HPDE6-E6E7 (cell line): Measurements from ENCODE around the gene CCDC187.

Experiments used
- DNase-seq: peaks from one replicate; pipeline ENCODE4 v3.0.0; 2011; ENCODE audit warnings: missing footprints; ENCODE audit errors: extremely low spot score

Gene CCDC187

GRCh38 chr9:136311051-136312008 is 7.4 kb upstream of the CCDC187 start:
- peak; percentile 54 for DNase-seq

DNA sequence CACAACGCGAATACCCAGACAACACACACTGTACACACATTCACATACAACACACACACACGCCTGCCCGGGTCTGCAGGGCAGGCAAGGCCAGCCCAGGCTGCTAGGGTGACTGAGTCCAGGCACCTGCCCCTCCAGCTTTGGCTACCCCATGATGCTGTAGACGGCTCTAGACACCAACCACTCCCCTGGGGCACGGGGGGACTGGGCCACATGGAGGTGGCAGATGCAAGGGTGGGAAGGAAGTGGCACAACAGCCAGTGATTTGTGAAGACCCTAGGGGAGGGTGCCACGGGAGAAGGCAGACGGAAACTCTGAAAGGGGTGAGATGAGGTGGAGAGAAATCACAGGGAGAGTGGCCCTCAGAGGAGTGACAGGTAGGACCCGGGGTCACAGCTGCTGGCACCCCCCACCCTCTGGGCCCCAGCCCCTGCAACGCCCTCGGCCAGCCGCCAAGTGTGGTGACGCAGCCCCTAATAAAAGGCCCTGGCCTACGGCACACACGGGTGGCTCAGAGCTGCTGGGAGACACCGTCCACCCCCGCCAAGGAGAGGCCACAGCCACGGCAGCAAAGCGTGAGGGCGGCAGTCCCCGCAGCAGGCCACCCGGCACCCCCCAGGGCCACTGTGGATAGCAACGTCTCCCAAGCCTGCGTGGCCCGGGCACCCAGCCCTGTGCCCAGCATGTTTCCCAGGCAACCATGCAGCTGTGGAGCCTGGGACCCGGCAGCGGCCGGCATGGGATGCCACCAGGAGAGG is 6.6 kb upstream of the CCDC187 start:
- DNase-seq, result no peak

DNA sequence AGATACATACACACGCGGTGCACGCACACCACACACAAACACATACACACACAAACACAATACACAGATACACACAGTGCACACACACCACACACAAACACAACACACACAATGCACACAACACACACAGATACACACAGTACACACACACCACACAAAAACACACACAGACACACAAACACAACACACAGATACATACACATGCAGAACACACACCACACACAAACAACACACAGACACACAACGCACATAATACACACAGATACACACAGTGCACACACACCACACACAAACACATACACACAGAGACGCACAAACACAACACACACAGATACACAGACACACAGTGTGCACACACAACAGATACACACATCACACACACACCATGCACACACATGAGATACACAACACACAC is 5.9 kb upstream of the CCDC187 start:
- DNase-seq, result no peak

DNA sequence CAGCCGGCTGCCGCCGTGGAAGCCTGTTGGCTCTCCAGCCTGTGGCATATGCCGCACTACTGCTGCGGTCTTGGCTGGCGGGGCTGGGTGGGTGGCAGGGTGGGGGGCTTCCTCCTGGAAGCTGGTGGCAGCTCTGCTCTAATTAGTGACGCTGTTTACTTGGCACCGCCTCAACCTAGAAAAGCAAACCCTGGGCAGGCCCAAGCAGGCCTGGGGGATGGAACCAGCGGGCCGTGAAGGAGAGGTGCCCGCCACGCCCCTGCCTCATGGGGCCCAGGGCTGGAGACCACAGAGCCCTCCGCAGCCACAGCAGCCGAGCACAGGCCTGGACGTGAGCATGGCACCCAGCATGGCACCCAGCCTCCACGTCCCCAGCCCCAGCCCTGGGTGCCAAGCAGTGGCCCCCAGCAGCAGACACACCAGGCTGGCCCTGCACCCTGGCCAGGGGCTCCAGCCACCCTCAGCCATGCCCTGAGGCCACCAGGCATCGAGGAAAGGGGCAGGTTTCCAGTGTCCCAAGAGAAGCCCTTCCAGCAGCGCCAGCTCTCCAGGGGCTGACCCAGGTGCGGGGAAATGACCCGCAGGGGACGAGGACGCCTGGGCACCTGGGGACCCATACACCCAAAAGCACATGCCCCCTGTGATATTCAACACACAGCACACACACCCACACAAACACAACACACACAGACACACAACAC is 5.4 kb upstream of the CCDC187 start:
- no peak for DNase-seq

- DNase-seq, result no peak
Observed at GRCh38 chr9:136308702-136309053, 4.8 kb upstream of the CCDC187 start.

- DNase-seq, result no peak
Observed at GRCh38 chr9:136308006-136308701, 4.3 kb upstream of the CCDC187 start.

- DNase-seq, result no peak
Observed at GRCh38 chr9:136307215-136307750, 3.4 kb upstream of the CCDC187 start.

- DNase-seq, result no peak
Observed at GRCh38 chr9:136306211-136307208, 2.6 kb upstream of the CCDC187 start.

DNA sequence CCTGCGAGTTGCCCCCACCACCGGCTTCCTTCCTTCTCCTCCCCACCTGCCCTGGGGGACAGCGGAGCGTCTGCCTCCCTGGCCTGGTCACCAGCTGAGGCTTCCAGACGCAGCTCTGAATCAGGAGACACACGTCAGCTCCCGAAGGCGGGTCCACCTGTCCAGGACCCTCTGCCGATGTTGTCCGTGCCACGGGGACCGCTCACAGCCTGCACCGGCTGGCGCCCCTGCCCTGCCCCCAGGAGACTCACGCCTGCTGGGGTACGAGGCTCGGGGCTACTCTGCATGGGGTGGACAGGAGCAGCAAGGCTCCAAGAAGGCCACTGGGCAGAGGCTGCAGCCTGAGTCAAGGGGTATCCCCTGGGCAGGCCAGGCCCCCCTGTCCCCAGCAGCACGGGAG is 1.9 kb upstream of the CCDC187 start:
- DNase-seq, result no peak

- DNase-seq, result no peak
Observed at GRCh38 chr9:136304981-136305380, 1.1 kb upstream of the CCDC187 start.

DNA sequence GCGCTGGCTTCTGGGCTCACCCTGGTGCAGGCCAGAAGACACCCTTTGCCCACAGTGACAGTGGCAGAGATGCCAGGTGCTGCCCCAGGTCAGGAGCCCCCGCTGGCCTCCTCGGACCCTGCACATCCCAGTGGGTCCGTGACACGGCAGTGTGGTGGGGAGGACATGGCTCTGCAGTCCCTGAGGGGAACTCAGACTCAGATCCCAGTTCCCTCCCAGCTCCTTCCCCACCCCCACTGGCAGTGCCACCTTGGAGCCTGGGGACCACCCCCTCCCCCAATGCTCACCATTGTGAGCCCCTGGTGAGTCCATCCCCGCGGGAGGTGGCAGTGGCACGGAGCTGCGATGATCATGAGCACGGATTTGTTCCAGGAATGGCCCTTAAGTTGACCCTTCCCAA is 562 bp upstream of the CCDC187 start:
- no peak for DNase-seq

- DNase-seq, result no peak
Observed at GRCh38 chr9:136303066-136303824, 649 bp downstream of the CCDC187 start.

DNA sequence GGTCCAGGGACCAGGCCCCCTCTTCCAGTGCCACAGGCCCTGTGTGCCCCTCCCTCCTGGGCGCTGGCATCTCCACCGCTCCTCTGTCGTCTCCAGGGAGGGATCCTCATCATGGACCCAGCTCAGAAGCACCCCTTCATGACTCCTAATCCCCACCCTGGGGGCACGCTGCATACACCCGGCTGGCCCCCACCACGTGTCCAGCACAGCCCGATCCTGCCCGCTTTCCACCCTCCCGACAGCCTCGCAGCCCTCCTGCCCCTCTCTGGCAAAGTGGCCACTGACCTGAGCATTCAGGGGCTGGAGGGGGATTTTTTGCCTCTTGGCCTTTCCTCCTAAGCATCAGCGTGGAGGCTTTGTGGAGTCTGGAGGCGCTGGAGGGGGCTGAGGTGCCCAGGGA is 1.4 kb downstream of the CCDC187 start:
- DNase-seq, result no peak

DNA sequence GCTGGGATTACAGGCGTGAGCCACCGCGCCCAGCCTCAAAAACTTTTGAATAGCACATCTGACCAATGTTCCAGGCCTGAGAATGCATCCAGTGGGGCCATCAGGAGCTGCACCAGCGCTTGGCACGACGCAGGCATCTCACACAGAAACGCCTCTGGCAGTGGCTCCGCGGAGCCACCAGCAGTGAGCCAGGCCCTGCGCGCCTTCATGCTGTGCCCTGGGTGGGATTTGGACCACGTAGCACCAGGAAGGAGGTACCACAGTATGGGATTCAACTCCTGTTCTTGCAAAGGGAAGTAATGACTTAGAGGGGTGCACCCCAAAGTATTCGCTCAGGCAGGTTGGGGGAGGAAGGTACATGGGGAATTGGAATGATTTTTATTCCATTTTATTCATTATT is 3.0 kb downstream of the CCDC187 start:
- no peak for DNase-seq

DNA sequence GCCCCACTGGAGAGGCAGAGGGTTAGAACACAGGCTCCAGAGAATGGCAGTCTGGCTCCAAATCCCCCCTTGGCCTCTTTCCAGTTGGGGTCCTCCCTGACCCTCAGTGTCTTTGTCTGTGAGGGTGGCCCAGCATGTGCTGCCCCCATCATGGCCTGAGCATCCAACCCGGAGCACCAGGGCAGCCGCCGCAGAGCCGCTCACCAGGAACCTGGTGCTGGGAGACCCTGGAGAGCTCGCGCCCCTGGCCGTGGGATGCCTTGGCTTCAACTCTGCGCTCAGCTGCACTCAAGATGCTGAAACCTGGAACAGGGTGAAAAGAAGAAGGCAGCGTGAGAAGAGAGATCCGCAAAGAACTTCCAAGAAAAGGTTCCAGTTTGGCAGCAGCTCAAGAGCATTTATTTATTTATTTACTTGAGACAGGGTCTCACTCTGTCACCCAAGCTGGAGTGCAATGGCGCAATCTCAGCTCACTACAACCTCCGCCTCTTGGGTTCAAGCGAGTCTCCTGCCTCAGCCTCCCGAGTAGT is 3.8 kb downstream of the CCDC187 start:
- no peak for DNase-seq

GRCh38 chr9:136299541-136299940 is 4.4 kb downstream of the CCDC187 start:
- no peak for DNase-seq

- DNase-seq, result no peak
Observed at GRCh38 chr9:136299116-136299515, 4.8 kb downstream of the CCDC187 start.

DNA sequence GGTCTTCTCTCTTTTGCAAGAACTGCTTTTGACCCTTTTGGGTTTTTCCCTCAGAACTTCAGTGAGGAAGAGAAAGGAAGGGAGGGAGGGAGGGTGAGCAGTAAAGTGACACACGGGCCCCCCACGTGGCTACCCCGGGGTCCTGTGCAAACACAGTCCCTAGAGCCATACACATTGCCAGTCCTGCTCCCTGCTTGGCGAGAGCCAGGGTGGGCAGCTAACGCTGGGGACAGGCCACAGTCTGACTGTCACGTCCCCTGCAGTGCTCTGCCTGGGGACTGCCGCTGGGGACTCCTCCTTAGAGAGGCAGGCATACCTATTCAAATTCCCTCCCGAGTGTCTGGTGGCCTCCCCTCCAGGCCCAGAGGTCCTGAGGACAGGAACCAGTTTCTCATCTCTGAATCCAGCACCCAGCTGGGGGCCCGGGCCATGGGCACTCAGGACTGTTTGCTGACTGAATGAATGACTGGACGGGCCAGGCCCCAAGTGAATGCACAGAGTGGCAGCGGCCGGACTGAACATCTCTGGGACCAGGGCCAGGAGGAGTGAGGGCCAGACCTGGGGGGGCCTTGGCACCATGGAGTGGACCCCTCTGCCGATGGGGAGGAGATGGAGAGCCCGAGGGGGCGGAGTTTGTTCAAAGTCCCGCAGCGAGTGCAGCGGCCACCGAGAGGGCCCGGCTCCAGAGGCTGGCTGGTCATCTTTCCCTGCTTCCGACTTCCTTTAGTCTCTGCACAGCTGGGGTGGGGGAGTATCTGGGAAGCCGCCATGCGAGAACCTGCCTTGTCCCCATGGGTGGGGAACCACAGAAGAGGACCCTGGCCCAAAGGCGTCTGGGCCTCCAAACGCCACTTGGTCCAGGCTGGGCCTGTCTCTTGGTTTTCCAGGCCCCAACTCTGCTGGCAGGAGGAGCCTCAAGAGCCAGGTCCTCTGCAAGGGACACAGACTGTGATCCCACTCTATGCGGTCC is 5.8 kb downstream of the CCDC187 start:
- DNase-seq, result no peak
